ENCODE data around the gene HECW1. TPM values are rescaled to one million over a fixed set of nuclear protein-coding genes. Genes with fewer than 3 reads are reported as not detected.

HECW1 gene
- total RNA-seq, 1 donor from 2014 or later: 0.46 TPM

- DNase-seq (ENCODE audit: low read depth): peak; percentile 45
- Histone ChIP-seq H3K36me3 (ENCODE audit: control insufficient read depth, insufficient read depth, low read length) (no peaks in the 10 kb centered on the region), H3K27me3 (ENCODE audit: control insufficient read depth, insufficient read depth, low read length) (no peaks in the 10 kb centered on the region), H3K4me3 (ENCODE audit: low read depth, low read length) (no peak overlapping the region)
- TF ChIP-seq CTCF (IDR thresholded peaks at IDR 0.05; ENCODE audit: insufficient read depth, low read length, poor library complexity, severe bottlenecking): no peak
Measured at GRCh38 chr7:43294080-43294630, 181.7 kb downstream of the HECW1 start.

- no peak for DNase-seq (ENCODE audit: low read depth)
- no peaks in the 10 kb centered on the region for H3K27me3 ChIP-seq (ENCODE audit: control insufficient read depth, insufficient read depth, low read length)
- no peak for TF ChIP-seq CTCF (IDR thresholded peaks at IDR 0.05; ENCODE audit: insufficient read depth, low read length, poor library complexity, severe bottlenecking)
- no peak overlapping the region for H3K4me3 ChIP-seq (ENCODE audit: low read depth, low read length)
- no peaks in the 10 kb centered on the region for H3K36me3 ChIP-seq (ENCODE audit: control insufficient read depth, insufficient read depth, low read length)
Measured at GRCh38 chr7:43295429-43295828, 183.0 kb downstream of the HECW1 start.

- no peak overlapping the region for H3K4me3 ChIP-seq (ENCODE audit: low read depth, low read length)
- no peak for TF ChIP-seq CTCF (IDR thresholded peaks at IDR 0.05; ENCODE audit: insufficient read depth, low read length, poor library complexity, severe bottlenecking)
- H3K36me3 ChIP-seq (ENCODE audit: control insufficient read depth, insufficient read depth, low read length): no peaks in the 10 kb centered on the region
- DNase-seq (ENCODE audit: low read depth): no peak
- no peaks in the 10 kb centered on the region for H3K27me3 ChIP-seq (ENCODE audit: control insufficient read depth, insufficient read depth, low read length)
Measured at GRCh38 chr7:43296306-43296705, 183.9 kb downstream of the HECW1 start.

- TF ChIP-seq CTCF (IDR thresholded peaks at IDR 0.05; ENCODE audit: insufficient read depth, low read length, poor library complexity, severe bottlenecking): no peak
- no peak for DNase-seq (ENCODE audit: low read depth)
- H3K4me3 ChIP-seq (ENCODE audit: low read depth, low read length): no peak overlapping the region
- no peaks in the 10 kb centered on the region for H3K36me3 ChIP-seq (ENCODE audit: control insufficient read depth, insufficient read depth, low read length)
- H3K27me3 ChIP-seq (ENCODE audit: control insufficient read depth, insufficient read depth, low read length): no peaks in the 10 kb centered on the region
Measured at GRCh38 chr7:43298617-43299016, 186.2 kb downstream of the HECW1 start.

GRCh38 chr7:43300121-43300520 is 187.7 kb downstream of the HECW1 start:
- no peaks in the 10 kb centered on the region for H3K36me3 ChIP-seq (ENCODE audit: control insufficient read depth, insufficient read depth, low read length)
- TF ChIP-seq CTCF (IDR thresholded peaks at IDR 0.05; ENCODE audit: insufficient read depth, low read length, poor library complexity, severe bottlenecking): no peak

GRCh38 chr7:43302211-43302711 is 189.8 kb downstream of the HECW1 start:
- H3K27me3 ChIP-seq (ENCODE audit: control insufficient read depth, insufficient read depth, low read length): no peaks in the 10 kb centered on the region
- peak; percentile 13 for TF ChIP-seq CTCF (IDR thresholded peaks at IDR 0.05; ENCODE audit: insufficient read depth, low read length, poor library complexity, severe bottlenecking)
- peak; percentile 78 for DNase-seq (ENCODE audit: low read depth)
- H3K4me3 ChIP-seq (ENCODE audit: low read depth, low read length): no peak overlapping the region
- no peaks in the 10 kb centered on the region for H3K36me3 ChIP-seq (ENCODE audit: control insufficient read depth, insufficient read depth, low read length)

More at GRCh38 chr7:43300121-43300520, 187.7 kb downstream of the HECW1 start:
- H3K4me3 ChIP-seq (ENCODE audit: low read depth, low read length): no peak overlapping the region
- DNase-seq (ENCODE audit: low read depth): no peak
- H3K27me3 ChIP-seq (ENCODE audit: control insufficient read depth, insufficient read depth, low read length): no peaks in the 10 kb centered on the region
